HFFc6 (cell line): ENCODE results near the gene GCNT2. TPM values are rescaled to one million over a fixed set of nuclear protein-coding genes. Genes with fewer than 3 reads are reported as not detected.

Experiments
- DNase-seq: peaks from one replicate; pipeline ENCODE4 v3.0.0-alpha.2; 2018
- H3K27ac Mint-ChIP-seq: 2 replicates; pipeline ENCODE4 v1.8.0; 2020; ENCODE audit warnings: mild to moderate bottlenecking, mixed read lengths
- H3K27me3 Mint-ChIP-seq: 2 replicates; pipeline ENCODE4 v1.8.0; 2021; ENCODE audit warnings: mild to moderate bottlenecking, moderate library complexity, mixed read lengths; ENCODE audit not compliant: insufficient read depth
- H3K36me3 Mint-ChIP-seq: 2 replicates; pipeline ENCODE4 v1.8.0; 2021; ENCODE audit warnings: low read depth, mixed read lengths
- H3K4me1 Mint-ChIP-seq: 2 replicates; pipeline ENCODE4 v1.8.0; 2020; ENCODE audit warnings: low read depth, mixed read lengths
- H3K4me3 Mint-ChIP-seq: 2 replicates; pipeline ENCODE4 v1.8.0; 2020; ENCODE audit warnings: mild to moderate bottlenecking, moderate library complexity, mixed read lengths
- H3K9me3 Mint-ChIP-seq: 2 replicates; pipeline ENCODE4 v1.8.0; 2020; ENCODE audit warnings: mild to moderate bottlenecking, mixed read lengths
- CTCF ChIP-seq: fragments of 200-600 bp; sonication (generic); IDR thresholded peaks from 2 replicates; pipeline ENCODE4 v1.5.0; 2021; ENCODE audit warnings: antibody characterized with exemption, mild to moderate bottlenecking
- total RNA-seq, 6 experiments: library from RNA; stranded (reverse); fragmentation: NEBNext Ultra II Directional; extraction: Animal tissue kit (Norgen Biotek cat#: 25700); gene quantifications; 2 replicates in 1 of 6; 3 replicates in 5 of 6; pipeline ENCODE4 v1.2.3, GENCODE V29; 2021

GCNT2 gene
- total RNA-seq, 6 experiments from 2014 or later: 0.14 to 7.1 (median 5.7) TPM

DNA sequence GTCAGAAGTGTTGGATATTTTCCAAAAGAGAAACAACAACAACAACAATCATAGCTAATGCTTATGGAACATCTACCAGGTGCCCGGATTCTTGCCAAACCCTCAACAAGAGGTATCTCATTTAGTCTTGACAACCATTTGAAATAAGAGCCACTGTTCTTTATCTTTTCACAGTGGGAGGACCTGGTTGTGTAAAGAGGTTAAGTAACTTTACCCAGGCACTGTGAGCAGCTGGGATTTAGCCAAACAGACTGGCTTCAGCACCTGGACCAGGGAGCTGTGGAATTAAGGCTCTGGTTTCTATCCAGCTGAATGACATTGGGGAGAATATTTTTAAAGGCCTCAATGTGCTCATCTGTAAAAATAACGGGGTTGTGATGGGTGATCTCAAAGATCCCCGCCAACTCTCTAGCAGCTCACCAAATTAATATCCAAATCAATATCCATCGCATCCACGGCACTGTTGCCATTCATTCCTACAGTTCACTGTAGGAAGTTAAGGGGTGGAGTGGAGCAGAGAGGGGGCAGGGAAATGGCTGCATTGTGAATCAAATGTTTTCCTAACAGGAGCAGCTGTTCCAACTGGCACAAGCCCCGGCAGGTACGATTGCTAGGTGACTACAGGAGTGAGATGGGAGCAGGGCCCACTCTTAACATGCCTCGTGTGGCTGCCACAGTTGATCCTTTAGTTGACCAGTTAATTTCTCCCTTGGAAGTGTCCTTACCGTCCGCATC is 61.8 kb downstream of the GCNT2 start:
- DNase-seq: no peak
- H3K4me1 Mint-ChIP-seq: peaks cover 18% of the 10 kb centered on the region
- no peak for TF ChIP-seq CTCF
- H3K9me3 Mint-ChIP-seq: no peaks in the 10 kb centered on the region
- H3K4me3 Mint-ChIP-seq: no peak overlapping the region
- H3K36me3 Mint-ChIP-seq: no peaks in the 10 kb centered on the region
- H3K27ac Mint-ChIP-seq: no peak overlapping the region
- H3K27me3 Mint-ChIP-seq: peaks cover 8% of the 10 kb centered on the region

- peaks cover 18% of the 10 kb centered on the region for H3K4me1 Mint-ChIP-seq
- H3K27ac Mint-ChIP-seq: no peak overlapping the region
- H3K36me3 Mint-ChIP-seq: no peaks in the 10 kb centered on the region
Observed at GRCh38 chr6:10583509-10583901, 62.4 kb downstream of the GCNT2 start.

DNA sequence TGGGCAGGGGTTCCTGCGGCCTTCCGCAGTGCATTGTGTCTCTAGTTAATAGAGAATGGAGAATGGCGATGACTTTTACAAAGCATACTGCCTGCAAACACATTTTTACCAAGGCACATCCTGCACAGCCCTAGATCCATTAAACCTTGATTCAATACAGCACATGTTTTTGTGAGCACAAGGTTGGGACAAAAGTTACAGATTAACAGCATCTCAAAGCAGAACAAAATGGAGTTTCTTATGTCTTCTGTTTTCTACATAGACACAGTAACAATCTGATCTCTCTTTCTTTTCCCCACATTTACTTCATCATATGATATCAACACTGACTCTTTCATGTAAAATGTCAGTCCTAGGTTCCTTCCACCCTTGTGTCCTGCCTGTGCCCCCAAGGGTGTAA is 63.5 kb downstream of the GCNT2 start:
- Mint-ChIP-seq H3K27ac (no peak overlapping the region), H3K9me3 (no peaks in the 10 kb centered on the region), H3K27me3 (peaks cover 6% of the 10 kb centered on the region; the same call in 1 of the 2 replicates), H3K4me1 (peaks cover 18% of the 10 kb centered on the region), H3K4me3 (no peak overlapping the region), H3K36me3 (no peaks in the 10 kb centered on the region)
- TF ChIP-seq CTCF: no peak
- DNase-seq: no peak

More at GRCh38 chr6:10583509-10583901, 62.4 kb downstream of the GCNT2 start:
- H3K27me3 Mint-ChIP-seq: peaks cover 8% of the 10 kb centered on the region; the same call in 1 of the 2 replicates
- DNase-seq: no peak
- no peak for TF ChIP-seq CTCF
- no peak overlapping the region for H3K4me3 Mint-ChIP-seq
- no peaks in the 10 kb centered on the region for H3K9me3 Mint-ChIP-seq

DNA sequence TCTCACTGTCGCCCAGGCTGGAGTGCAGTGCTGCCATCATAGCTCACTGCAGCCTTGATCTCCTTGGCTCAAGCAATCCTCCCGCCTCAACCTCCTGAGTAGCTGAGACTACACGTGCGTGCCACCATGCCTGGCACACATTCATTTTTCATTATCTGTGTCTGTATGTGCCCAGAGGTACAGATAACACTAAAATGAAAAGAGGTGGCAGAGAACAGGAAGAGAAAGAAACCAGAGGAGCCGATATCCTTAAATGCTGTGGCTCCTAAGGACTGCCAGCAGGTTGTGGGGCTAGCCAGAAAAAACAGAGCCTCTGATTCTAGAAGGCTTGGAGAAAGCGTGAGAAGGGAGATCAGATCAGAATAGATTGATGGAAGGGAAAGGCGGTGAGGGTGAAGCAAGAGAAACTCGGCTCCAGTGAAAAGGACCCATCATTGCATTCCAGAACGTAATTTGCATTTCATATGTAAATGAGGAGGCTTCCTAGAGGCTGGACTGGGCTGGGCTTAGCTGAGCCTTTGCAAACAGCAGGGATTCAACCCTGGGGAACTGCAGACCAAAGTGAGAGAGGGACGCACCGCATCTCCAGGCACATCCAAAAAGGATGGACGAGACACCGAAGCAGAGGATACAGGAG is 64.2 kb downstream of the GCNT2 start:
- Mint-ChIP-seq H3K27me3 (peaks cover 7% of the 10 kb centered on the region), H3K9me3 (no peaks in the 10 kb centered on the region), H3K36me3 (no peaks in the 10 kb centered on the region), H3K4me1 (peaks cover 18% of the 10 kb centered on the region), H3K4me3 (peak overlapping the region; percentile 84), H3K27ac (no peak overlapping the region; the same call in 1 of the 2 replicates)
- TF ChIP-seq CTCF: no peak
- no peak for DNase-seq

- no peaks in the 10 kb centered on the region for H3K9me3 Mint-ChIP-seq
- DNase-seq: no peak
- TF ChIP-seq CTCF: no peak
- H3K27me3 Mint-ChIP-seq: peaks cover 13% of the 10 kb centered on the region
- H3K36me3 Mint-ChIP-seq: no peaks in the 10 kb centered on the region
- H3K4me1 Mint-ChIP-seq: peaks cover 18% of the 10 kb centered on the region
- no peak overlapping the region; the same call in 1 of the 2 replicates for H3K27ac Mint-ChIP-seq
- H3K4me3 Mint-ChIP-seq: peak overlapping the region; percentile 84; the same call in 1 of the 2 replicates
Observed at GRCh38 chr6:10586302-10586701, 65.2 kb downstream of the GCNT2 start.
